SK-N-SH (cell line): ENCODE data around the gene POLD2.

Source experiments
- FOSL2 ChIP-seq: IDR thresholded peaks from 2 replicates; pipeline ENCODE4 v1.4.0; 2012; ENCODE audit warnings: low read depth, mild to moderate bottlenecking, moderate library complexity, borderline replicate concordance
- GATA2 ChIP-seq: sonication (generic); formaldehyde crosslinking; IDR thresholded peaks from 2 replicates; pipeline ENCODE4 v1.5.0; 2020; ENCODE audit warnings: mild to moderate bottlenecking, missing genetic modification reagents
- MEF2A ChIP-seq: IDR thresholded peaks from 2 replicates; pipeline ENCODE4 v1.4.0; 2012; ENCODE audit warnings: low read depth, borderline replicate concordance
- MXI1 ChIP-seq: IDR thresholded peaks from 2 replicates; pipeline ENCODE4 v1.6.1; 2012; ENCODE audit warnings: mild to moderate bottlenecking, low read depth, low read length, improper control_type of control experiment
- POLR2AphosphoS5 ChIP-seq: IDR thresholded peaks from 2 replicates; pipeline ENCODE4 v1.6.1; 2012; ENCODE audit warnings: low read depth, low read length
- TAF1 ChIP-seq: IDR thresholded peaks from 2 replicates; pipeline ENCODE4 v1.6.1; 2012; ENCODE audit warnings: low read depth, mild to moderate bottlenecking, low read length, moderate library complexity, borderline replicate concordance
- TF ChIP-seq, protein P1 (sequence below): fragments of 200-600 bp; sonication (generic); IDR thresholded peaks from 2 replicates; pipeline ENCODE4 v1.6.1; 2017; ENCODE audit warnings: antibody characterized with exemption, mild to moderate bottlenecking, moderate library complexity
- TF ChIP-seq, protein P2 (sequence below): fragments of 150-350 bp; IDR thresholded peaks from 2 replicates; pipeline ENCODE4 v1.6.1; 2017; ENCODE audit warnings: antibody characterized with exemption, low read length, low read depth, borderline replicate concordance

DNA sequence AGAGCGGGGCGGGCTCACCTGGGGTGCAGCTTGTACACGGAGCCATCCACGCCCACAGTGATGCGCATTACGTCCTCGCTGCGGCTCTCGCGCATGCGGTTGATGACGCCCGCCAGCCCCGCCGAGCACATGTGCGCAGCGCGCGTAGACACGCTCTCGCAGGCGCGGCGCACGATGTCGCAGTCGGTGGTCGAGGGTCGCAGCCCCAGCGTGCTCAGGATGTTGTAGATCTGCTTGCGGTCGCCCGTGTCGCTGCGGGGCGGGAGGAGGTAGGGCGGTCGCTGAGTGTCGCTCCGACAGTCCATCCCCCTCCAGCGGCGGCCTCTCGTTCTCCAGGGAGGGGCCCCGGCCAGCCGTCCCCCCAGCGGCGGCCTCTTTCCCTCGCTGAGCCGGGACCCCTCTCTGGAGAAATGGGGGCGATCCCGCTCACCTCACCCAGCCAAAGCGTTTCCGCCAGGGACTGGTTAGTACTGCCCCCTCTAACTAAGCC lies 22.2 kb upstream of the POLD2 start:
- TF ChIP-seq, protein P1, sequence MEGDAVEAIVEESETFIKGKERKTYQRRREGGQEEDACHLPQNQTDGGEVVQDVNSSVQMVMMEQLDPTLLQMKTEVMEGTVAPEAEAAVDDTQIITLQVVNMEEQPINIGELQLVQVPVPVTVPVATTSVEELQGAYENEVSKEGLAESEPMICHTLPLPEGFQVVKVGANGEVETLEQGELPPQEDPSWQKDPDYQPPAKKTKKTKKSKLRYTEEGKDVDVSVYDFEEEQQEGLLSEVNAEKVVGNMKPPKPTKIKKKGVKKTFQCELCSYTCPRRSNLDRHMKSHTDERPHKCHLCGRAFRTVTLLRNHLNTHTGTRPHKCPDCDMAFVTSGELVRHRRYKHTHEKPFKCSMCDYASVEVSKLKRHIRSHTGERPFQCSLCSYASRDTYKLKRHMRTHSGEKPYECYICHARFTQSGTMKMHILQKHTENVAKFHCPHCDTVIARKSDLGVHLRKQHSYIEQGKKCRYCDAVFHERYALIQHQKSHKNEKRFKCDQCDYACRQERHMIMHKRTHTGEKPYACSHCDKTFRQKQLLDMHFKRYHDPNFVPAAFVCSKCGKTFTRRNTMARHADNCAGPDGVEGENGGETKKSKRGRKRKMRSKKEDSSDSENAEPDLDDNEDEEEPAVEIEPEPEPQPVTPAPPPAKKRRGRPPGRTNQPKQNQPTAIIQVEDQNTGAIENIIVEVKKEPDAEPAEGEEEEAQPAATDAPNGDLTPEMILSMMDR, result no peak
- TF ChIP-seq FOSL2, result no peak
- TF ChIP-seq, protein P2, sequence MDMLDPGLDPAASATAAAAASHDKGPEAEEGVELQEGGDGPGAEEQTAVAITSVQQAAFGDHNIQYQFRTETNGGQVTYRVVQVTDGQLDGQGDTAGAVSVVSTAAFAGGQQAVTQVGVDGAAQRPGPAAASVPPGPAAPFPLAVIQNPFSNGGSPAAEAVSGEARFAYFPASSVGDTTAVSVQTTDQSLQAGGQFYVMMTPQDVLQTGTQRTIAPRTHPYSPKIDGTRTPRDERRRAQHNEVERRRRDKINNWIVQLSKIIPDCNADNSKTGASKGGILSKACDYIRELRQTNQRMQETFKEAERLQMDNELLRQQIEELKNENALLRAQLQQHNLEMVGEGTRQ, result no peak
- TF ChIP-seq TAF1, result no peak
- no peak for TF ChIP-seq GATA2 (CRISPR knock-in tag)
- TF ChIP-seq MXI1, result no peak
- no peak for TF ChIP-seq POLR2AphosphoS5
- no peak for TF ChIP-seq MEF2A
